ENCODE measurements around the gene SUSD1.

SUSD1 gene

GRCh38 chr9:112002131-112002846, 172.8 kb downstream of the SUSD1 start:
- no peak for FAIRE-seq

GRCh38 chr9:112000743-112001142, 174.4 kb downstream of the SUSD1 start:
- FAIRE-seq, result no peak
- no peak for DNase-seq (ENCODE audit: extremely low spot score, insufficient read length, low read depth)

More at GRCh38 chr9:112002131-112002846, 172.8 kb downstream of the SUSD1 start:
- no peak for DNase-seq (ENCODE audit: extremely low spot score, insufficient read length, low read depth)

DNA sequence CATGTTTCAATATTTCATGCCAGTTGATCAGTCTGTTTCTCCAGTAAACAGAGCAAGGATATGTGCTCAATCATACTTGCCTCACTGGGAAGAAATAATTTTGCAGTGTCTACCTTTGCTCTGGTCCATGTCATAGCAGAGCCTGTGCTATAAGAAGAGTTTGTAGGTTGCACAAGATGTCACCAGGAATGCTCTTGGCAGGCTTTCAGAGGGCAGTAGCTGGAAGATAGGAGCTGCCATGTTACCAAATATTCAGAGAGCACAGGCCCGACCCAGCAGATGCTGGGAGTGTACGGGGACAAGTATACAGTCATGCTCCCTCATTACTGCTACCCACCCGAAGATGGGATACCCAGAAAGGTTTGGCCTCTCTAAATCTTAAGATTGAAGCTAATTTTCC, 175.8 kb downstream of the SUSD1 start:
- DNase-seq (ENCODE audit: extremely low spot score, insufficient read length, low read depth) (no peak), FAIRE-seq (no peak)

DNA sequence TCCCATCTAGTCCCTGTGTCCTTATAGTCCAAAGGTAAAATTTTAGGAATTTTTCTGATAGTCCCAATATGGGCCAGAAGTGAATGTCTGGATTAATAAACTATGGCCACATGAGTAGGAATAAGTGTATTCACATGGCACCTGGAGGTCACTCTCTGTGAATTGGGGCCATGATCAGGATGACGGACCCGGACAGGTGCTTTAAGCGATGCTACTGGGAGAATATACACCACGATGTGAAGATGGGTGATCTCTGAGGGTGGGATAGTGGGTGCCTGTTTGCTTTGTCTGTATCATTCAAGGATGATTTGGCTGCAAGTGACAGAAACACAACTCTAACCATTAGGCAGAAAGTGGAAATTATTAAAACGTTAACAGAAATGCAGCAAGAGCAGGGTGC, 177.3 kb downstream of the SUSD1 start:
- DNase-seq (ENCODE audit: extremely low spot score, insufficient read length, low read depth), result no peak
- FAIRE-seq, result no peak

- no peak for DNase-seq (ENCODE audit: extremely low spot score, insufficient read length, low read depth)
- peak; percentile 97 for FAIRE-seq
These were observed 180.2 kb downstream of the SUSD1 start for GRCh38 chr9:111994831-111995458.

DNA sequence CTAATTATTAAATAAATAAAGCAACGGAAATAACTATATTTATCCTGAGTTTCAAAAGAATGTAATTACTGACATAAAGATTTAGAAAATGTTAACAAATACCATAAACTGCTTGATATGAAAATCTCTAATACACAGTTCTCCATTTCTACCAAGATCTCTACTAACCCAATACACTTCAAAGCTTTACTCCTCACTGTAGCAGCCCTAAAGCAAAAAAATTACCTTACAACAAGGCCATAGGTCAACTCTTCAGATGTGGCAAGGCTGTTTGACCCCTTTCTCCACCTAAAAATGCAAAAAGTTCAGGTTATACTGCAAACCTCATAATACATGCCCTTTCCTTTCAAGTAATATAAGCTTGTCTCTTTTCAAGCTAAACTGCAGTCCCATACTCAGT, 181.8 kb downstream of the SUSD1 start:
- DNase-seq (ENCODE audit: extremely low spot score, insufficient read length, low read depth) (no peak), FAIRE-seq (no peak)

- FAIRE-seq, result peak; percentile 97
- DNase-seq (ENCODE audit: extremely low spot score, insufficient read length, low read depth), result no peak
These were observed 182.6 kb downstream of the SUSD1 start for GRCh38 chr9:111992523-111992922.

DNA sequence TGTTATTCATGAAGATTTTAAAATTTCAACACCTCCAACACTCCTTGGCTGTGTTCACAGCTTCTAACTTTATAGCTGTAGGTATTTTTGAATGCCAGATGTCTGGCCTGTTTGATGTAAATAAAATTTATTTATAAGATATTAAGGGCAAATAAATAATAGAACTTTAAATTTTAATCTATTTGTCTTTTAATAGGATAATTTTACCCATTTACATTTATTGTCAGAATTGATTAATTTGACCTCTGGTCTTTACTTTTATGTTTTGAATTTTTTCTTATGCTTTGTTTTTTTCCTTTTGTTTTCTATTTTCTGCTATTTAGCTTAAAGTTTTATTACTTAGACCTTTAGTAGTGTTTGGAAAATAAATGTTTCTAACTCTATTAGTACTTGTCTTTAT, 183.9 kb downstream of the SUSD1 start:
- FAIRE-seq (no peak), DNase-seq (ENCODE audit: extremely low spot score, insufficient read length, low read depth) (no peak)
